NCI-H345 treated with DMSO at 0.1 percent for 48 hours (cell line): Measurements from ENCODE around the gene RFC5.
A peak's percentile ranks its signal among the peaks of the same experiment; 100 is the strongest.
"Not testable (repeated sequence)": the region's sequence is repeated elsewhere in the genome, so short reads cannot be mapped to it uniquely, and the experiment has no call there.

Experiments
- DNase-seq: peaks from one replicate; lab custom pipeline; 2025; ENCODE audit not compliant: unreplicated experiment; lab: John Stamatoyannopoulos, UW

The RFC5 gene, protein sequence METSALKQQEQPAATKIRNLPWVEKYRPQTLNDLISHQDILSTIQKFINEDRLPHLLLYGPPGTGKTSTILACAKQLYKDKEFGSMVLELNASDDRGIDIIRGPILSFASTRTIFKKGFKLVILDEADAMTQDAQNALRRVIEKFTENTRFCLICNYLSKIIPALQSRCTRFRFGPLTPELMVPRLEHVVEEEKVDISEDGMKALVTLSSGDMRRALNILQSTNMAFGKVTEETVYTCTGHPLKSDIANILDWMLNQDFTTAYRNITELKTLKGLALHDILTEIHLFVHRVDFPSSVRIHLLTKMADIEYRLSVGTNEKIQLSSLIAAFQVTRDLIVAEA

DNA sequence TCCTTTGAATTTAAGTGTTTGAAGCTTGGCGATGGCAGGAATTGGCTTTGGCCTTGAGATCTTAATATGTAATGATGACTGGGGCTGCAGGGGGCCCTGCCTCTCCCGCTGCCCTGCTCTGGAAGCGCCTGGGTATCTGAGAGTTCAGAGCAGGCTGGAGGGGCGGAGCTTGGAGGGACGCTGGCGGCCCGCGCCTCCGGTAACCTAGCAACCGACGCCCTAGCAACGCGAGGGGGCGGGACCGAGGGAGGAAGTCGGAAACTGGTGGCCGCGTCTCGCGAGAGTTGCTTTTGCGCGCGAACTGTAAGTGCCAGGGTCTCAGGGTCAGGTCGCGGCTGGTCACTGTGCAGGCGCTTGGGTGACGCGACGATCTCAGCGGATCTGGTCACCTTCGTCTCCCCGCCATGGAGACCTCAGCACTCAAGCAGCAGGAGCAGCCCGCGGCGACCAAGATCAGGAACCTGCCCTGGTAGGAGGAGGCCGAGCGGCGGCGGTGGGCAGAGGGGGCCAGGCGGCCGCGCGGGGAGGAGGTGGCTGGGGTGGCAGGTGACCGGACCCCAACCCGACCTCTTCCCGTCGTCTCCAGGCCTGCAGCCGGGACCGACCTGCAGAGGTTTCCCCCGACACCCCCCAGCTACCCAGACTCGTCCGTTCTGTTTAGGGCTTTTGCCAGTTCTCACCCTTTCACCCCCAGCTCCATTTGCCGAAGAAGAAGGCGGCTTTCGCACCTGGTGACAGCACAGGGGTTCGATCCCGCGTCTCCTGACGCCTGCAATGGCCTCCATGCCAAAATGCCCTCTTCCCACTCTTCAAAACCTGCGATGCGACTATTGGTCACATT is at the start of gene RFC5:
Gene RFC5, plus strand, starts transcription at position 280 of the 841 bp plus-strand sequence. Its CDS starts 125 bp downstream, at position 405.
- DNase-seq = peak; percentile 98

DNA sequence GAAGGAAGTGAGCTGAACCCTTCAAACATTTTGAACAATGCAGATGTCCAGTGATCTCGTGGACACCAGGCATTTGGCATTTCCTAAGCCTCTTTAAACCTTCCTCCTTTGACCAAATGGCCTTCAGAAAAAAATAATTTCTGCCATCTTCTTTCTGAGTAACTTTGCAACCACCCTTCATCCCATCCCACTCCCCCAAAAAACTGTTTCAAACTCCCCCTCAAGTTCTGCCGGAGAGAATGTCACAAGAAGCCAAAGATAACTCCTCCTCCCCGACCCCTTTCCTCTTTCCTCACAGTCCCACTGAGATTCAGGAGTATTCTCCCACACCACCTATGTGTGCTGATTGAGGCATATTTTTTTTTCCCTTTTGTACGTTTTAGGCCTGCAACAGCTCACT is 49.5 kb upstream of the RFC5 start:
- no peak for DNase-seq

DNA sequence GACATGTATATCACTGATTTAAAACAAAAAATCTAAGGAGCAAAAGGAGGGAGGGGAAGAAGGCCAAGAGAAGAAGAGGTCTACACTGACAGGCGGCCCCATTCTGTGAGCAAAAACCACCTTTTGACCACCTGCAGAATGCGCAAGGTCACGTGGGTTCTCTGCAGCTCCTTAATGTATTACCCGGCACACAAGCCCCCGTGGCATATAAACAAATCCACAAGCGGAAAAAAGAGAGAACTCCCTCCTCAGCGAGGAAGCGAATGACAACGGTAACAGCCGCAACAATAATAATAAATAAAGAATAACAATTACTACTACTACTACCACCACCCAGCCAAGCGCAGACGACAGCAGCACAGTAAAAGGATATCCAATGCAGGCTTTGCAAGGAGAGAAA is 49.0 kb upstream of the RFC5 start:
- DNase-seq = peak; percentile 13

DNA sequence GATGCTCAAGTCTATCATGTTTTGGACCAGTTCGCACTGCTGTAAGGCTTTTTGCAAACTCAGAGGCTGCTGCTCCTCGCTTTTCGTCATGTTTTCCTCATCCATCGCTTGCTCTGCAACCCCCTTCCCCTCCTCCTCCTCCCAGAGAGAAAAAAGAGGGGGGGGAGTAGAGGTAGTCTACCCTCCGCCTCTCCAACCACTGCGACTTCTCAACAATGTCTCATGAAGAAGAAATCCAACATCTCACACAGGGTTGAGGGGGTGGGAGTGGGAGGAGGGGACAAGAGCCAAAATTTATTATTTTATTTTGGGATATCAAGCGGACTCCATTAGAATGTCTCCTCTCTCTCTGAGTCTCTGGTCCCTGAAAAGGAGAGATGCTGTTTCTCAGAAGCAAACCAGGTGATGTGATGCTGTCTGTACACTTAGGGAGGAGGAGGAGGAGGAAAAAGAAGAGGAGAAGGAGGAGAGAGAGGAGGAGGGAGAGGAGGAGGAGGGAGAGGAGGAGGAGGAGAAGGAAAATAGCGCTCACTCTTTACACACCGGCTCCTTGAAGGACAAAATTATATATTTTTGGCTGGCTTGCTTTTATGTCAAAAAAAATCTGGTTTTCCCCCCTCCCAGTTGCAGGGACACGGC is 48.2 kb upstream of the RFC5 start:
- DNase-seq = no peak

DNA sequence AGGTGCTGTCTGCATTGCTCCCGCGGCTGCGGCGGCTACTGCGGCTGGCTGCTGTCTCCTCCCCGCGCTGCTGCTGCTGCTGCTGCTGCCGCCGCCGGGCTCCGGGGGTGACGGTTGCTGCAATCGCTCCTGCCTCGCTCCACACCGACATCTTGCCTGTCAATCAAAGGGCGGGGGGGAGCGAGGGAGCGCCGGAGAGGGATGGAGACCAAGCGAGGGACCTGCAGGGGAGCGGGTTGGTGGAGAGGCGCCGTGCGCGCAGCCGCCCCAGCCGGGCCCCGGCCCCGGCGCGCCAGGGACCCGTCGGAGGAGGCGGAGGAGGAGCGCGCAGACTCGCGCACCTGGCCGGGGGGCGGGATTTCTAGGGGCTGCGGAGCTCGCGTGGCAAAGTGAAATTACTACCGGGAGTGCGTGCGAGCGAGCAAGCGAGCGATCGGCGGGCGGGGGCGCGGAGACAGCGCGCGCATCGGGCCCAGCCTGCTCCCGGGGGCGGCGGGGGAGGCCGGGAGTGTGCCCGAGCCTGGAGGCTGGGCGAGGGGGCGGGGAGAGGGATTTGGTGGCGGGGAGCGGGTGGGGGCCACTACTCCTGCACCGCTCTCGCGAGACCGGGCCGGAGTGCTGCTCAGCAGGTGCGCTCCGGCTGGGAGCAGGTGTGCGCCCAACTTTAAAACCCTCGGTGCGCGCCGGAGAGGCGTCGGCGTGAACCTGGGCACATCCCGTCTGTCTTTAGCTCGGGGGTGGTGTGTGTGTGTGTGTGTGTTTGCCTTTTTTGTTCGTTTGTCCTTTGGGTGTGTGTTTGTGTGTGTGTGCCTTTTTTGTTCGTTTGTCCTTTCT is 47.5 kb upstream of the RFC5 start, which contains the start of gene KSR2:
Gene KSR2, minus strand, starts transcription at position 165 of the 834 bp plus-strand sequence. CDS start 735 bp downstream, outside the sequence.
- DNase-seq = peak; percentile 96

DNA sequence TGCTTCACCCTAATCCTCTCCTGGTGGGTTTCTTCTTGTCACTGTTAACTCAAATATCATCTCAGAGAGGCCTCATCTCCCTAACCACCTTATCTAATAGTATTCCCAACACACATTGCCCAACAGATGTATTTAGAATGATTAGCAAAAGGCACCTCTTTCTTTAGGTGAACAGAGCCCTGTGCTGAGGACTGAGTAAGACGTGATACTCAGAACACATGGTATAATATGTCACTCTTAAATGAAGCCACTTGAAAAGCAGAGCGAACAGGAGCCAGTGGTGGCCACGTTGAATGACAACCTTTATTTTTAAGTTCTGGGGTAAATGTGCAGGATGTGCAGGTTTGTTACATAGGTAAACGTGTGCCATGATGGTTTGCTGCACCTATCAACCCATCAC is 46.2 kb upstream of the RFC5 start:
- DNase-seq = no peak

DNA sequence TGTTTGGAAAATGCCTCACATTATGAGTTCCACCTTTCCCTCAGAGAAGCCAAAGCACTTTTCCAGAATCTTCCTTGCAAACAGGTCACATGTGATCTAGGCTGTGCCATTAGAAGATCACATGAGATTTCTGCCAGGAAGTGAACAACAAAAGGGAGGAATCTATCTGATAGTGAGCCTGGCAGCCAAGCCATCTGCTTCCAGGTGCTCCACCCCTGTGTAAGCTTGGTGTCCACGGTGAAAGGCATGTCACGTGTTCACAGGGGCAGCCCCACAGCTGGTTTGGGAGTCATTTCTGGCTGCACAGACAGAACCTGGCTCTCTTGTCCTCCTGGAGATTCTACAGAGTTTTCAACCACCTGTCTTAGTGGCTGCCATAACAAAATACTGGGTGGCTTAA is 44.2 kb upstream of the RFC5 start:
- DNase-seq = no peak

DNA sequence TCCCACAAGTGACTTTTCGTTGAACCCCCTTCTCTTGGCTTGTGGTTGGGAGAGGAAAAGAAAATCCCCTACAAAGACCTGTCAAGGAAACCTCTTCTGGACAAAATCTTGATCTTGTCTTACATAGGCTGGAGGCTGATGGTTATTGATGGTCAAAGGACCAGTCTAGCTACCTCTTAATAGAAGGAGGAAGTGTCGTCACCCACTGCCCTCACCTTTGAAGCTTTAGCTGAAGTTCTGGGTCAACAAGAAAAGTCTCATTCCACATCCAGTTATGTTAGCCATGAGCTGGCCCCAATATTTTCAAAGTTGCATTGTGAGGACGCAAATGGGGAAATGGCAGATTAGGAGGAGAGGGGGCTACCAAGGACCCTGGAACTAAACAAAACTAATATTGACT is 41.5 kb upstream of the RFC5 start:
- no peak for DNase-seq

DNA sequence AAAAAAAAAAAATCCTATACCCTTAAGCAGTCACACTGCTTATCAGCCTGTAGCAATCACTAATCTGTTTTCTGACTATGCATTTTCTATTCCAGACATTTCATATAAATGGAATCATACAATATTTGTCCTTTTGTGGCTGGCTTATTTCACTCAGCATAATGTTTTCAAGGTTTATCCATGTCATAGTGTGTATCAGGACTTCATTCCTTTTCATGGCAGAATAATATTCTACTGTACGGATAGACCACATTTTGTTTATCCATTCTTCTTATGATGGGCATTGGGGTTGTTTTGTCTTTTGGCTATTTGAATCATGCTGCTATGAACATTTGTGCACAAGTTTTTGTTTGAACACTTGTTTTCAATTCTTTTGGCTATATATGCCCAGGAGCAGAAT is 39.1 kb upstream of the RFC5 start:
- DNase-seq = no peak

DNA sequence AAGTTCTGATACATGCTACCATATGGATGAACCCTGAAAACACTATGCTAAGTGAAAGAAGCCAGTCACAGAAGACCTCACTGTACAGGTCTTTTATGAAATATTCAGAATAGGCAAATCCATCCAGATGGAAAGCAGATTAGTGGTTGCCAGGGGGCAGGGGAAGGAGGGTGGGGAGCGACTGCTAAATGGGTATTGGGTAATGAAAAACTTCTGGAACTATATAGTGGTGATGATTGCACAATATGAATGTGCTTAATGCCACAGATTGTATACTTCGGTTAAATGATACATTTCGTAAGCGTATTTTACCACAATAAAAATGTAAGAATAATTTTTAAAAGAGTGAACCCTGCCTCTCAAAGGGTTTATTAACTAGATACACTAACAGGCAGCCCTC is 35.9 kb upstream of the RFC5 start:
- DNase-seq = no peak

DNA sequence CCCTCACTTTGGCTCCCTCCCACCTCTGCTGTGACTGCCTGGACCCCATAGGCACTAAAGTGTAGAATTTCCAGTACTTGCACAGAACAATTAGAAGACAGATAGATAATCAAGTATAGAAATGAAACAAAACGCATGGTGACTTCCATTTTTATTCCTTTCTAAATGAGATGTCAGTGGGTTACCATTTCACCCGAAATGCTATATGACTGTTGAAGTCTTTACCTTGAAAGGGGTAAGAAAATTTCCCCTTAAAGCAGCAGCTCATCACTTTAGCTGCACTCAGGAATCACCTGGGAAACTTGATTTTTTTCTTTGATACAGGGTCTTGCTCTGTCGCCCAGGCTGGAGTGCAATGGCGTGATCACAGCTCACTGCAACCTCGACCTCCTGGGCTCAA is 35.2 kb upstream of the RFC5 start:
- DNase-seq = no peak

DNA sequence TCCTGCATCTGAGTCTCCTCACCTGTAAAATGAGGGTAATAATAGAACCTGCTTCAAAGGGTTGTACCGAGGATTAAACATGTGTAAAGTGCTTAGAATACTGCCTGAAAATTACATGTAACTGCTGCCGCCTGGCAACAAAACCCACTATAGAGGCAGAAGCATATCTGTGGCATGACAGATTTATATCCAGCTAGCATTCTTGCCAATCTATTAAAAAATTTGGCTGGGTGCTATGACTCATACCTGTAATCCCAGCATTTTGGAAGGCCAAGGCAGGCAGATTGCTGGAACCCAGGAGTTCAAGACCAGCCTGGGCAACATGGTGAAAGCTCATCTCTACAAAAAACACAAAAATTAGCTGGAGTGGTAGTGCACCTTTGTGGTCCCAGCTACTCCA is 31.3 kb upstream of the RFC5 start:
- DNase-seq = no peak

DNA sequence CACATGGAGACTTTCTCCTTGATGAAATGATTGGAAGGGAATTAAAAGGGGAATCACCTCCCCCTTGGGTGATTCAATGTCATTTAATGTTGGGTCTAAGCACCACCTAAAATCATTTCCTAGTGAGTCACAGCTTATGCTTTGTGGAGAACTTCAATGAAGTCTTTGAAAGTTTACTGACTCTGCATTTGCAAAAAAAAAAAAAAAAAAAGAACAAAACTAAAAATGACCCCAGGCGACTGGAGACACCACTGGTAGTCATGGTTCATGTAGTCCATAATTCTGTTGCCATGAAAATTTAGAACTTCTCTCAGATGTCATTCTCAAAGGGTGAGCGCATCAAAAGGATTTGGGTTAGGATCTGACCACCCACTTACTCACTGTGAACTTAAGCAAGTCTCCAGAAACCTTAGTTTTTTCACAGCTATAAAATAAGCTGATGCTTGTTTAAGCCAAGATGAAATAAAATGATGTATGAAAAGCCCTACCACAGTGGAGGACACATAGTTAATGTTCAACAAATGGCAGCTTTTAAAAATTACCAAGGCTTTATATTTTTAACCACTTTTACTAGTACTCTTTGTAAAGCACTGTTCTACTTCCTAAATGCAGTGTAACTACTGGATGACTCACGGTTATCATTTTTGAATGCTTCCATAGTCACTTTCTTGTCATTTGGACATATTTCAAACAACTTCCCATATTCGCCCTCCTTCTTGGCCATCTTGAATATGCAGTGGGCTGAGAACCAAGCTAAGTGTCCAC is 29.6 kb upstream of the RFC5 start:
- no peak for DNase-seq

DNA sequence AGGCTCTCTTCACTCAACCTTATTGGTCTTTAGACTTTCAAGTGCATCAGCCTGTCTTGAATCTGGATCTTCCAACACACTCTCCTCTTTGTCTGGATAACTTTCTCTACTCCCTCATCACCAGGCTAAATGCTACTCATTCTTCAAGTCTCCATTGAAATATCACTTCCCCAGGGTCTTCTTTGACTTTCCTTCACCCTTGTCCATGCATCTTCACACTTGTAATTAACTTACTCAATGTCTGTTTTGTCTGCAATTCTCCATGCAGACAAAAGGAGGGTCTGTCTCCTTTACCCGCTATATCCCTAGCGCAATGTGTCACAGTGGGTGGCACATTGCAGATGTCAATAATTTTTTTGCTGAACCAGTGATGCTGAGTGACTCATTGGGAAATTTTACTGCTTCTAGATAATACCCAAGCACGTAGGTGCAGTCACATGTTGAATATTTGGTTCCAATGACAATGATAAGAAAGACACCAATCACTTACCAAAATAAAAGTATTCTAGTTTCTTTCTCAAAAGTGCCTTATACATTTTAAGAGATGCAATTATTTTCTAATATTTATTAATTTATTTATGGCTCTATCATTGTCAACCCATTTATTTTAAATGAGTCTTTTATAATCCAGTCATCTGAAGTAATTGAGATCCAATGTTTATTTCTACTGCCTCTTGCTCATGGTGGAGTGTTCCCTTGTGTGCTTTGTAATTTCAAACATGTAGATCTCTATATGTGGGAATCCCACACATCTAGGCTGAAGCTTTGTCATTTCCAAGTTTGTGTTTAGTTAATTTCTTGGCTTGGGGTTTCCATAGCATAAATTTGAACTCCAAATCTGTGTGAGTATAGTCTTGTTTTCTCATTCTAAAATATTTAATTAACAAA is 21.7 kb upstream of the RFC5 start:
- DNase-seq = no peak

DNA sequence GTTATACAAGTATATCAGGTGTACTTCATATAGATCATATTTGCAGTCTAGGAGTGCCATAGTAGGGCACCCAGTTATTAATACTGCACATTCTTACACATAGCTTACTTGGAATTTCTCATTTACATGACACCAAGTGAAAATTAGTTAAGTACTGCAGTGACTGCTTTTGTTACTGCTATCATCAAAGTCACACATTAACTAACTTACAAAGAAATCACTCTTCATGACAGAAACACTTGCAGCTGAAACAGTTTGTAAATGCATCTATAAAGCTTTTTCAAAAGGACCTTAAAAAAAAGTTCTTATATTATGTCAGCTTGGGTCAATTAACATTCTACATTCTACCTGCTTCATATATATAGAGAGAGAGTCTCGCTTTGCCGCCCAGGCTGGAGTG is 17.8 kb upstream of the RFC5 start:
- DNase-seq = no peak

DNA sequence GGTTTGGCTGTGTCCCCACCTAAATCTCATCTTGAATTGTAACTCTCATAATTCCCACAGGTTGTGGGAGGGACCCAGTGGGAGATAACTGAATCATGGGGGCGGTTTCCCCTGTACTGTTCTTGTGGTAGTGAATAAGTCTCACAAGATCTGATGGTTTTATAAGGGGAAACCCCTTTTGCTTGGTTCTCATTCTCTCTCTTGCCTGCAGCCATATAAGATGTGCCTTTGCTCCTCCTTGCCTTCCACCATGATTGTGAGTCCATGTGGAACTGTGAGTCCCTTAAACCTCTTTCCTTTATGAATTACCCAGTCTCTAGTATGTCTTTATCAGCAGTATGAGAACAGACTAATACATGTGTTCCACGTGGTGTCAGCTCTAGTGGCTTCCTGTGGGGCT is 16.7 kb upstream of the RFC5 start:
- not testable (repeated sequence) for DNase-seq

DNA sequence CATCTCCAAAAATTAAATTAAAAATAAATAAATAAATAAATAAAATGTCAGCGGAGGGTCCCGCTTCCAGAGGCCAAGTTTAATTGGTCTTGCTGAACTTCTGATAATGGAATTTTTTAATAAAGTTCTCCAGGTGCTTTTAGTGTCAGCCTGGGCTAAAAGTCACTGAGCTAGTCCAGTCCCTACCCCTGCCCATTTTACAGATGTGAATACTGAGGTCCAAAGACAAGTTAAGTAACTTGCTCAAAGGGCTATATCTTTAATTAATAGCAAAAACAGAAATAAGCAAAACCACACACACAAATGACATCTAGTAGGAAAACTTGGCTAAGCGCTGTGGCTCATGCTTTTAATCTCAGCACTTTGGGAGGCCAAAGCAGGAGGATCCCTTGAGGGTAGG is 5.6 kb upstream of the RFC5 start:
- DNase-seq = no peak

DNA sequence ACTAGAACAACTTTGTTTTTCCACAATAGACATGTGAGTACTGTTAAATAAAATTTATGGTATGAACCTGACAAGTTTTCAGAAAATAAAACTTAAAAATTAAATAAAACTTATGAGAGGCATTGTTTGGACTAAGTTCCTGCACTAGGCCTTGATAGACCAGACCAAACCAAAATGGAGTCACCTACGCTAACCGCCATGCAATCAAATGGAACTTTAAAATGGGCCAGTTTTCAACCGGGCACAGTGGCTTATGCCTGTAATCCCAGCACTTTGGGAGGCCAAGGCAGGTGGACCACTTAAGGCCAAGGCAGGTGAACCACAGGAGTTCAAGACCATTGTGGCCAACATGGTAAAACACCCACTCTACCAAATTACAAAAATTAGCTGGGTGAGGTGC is 5.1 kb upstream of the RFC5 start:
- no peak for DNase-seq

DNA sequence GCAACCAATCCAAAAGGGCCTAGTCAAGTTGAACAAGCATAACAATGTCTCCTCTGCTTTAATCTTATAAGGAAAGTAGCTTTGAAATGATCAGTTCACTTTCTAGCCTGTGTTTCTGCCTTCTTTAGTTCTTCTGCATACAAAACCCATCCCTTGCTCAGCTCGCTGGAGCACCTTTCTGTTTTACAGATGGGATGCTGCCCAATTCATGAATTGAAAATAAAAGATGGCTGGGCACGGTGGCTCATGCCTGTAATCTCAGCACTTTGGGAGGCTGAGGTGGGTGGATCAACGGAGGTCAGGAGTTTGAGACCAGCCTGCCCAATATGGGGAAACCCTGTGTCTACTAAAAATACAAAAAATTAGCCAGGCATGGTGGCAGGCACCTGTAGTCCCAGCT is 4.5 kb upstream of the RFC5 start:
- no peak for DNase-seq
